Iris pigment epithelial cell (primary cell): ENCODE data around the gene LRFN4.

Experiments
- DNase-seq: peaks from one replicate; pipeline ENCODE4 v3.0.0-alpha.2; 2011; ENCODE audit warnings: low read depth

Gene LRFN4

DNA sequence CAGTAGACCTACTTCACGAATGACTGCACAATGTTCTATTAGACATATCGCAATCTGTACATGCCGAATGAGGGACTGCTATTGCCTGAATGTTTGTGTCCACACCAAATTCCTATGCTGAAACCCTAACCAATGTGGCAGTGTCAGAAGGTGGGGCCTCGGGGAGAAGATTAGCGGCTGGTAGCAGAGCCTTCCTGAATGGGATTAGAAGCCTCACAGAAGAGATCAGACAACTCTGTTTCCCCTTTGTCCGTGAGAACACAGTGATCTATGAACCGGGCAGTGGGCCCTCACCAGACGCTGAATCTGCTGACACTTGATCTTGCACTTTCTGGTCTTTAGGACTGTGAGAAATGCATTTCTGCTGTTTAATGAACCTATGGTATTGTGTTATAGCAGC is 33.1 kb downstream of the LRFN4 start:
- peak; percentile 61 for DNase-seq

DNA sequence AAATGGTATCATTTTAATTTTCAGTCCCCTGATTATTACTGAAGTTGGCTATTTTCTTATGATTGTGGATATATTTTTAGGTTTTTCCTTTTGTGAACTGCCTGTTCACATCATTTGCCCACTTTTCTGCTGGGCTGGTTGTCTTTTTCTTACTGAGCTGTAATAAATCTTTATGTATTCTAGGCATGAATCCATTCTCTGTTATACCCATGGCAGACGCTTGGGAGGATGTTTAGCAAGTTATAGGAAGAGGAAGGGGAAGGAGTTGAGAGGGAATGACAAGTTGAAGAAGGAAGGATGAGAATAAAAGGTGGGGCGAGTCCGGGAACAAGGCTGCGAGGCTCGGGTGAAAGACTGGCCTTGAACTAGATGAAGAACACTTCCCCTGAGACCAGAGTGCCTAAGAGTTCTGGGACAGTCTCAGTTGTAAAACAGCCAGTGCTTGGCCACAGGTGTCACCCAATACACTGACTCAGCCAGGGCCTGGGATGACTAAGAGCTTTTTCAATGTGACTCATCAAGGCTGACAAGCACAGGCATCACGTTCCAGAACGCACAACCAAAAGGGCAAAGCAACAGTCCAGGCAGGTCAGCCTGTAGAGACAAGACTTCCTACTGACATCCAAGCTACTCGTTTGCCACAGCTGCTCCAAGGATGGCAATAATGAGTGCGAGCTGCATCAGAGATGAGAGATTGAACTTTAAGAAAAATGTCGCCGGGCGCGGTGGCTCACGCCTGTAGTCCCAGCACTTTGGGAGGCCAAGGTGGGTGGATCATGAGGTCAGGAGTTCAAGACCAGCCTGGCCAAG is 35.2 kb downstream of the LRFN4 start:
- peak; percentile 97 for DNase-seq

DNA sequence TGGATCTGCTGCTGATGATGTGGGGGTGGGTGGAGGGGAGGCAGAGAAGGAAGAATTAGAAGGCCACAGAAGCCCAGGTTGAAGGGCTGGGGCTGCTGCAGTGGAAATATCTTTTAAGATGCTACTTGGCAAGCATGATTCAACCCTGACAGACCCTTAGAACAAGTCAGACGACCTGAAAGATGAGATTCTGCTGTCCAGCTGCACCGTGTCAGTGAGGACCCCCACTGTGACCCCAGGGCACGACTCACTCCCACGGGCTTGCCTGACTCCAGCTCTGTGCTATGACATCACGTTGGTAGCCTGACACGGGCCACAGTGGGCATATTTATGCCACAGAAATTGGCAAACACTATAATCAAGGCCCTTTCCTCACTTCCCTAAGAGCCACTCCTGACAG is 36.0 kb downstream of the LRFN4 start:
- DNase-seq, result no peak

DNA sequence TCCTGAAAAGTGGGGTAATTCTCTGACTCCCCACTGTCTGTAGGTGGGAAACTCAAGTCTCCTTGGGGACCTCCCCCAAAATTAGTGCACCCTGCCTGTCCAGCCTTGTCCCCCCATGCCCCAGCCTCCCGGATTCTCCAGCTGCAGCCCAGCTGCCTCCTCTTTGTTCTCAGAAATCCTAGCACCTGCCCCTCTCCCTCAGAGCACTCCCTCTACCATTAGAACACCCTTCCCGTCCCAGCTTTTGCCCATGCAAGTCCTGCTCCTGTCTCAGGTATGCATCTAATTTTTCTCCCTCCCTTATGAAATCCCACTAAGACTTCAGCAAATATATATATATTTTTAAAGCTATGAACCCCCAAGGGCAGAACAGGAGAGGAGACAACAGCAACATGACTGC is 37.3 kb downstream of the LRFN4 start:
- no peak for DNase-seq

DNA sequence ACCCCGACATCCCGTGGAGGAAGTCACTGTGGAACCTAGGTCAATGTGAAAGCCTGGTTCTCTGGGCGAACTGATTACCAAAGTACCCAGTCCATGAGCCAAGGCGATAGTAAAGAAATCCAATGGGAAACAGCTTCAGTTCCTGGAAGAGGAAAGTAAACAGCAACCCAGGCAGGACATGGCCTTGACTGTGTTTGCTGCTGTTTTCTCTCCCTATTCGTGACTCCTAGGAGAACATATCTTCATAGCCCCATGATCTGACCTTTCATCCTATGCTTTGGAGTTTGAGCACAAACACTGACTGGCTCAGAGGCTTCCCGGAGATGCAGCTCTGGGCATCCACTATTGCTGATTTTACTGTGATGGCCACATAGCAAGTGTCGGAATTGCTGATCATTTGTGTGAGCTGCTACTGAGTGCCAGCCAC is 45.1 kb downstream of the LRFN4 start:
- DNase-seq, result no peak

DNA sequence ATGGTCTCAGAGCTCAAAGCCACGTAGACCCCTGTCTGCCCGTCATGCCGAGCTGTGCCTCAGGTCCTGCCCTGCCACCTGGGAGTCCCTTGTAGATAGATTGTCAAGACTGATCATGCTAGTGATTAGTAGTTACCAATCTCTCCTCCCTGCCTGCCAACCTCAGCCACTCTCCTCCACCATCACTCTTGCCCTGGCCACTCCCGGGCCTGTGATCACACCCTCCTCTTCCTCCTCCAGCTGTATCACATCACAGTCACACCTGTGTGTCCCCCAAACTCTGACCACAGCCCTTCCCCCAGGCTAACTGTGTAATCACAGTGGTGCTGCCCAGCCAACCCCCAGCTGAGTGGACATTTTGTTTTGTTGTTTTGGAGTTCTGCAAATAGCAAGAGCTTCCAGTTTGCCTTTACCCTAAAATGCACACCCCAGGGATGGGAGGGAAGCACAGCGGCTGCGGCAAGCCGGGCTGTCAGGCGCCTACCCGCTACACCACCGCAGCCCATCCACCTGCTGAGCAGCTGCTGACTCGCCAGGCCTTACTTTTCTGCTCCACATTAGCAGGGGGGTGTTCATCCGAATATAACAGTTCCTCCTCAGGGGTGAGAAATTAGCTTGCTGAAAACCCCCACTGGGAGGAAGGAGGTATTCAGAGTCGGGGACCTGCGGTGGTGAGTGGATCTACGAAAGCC is 45.8 kb downstream of the LRFN4 start:
- DNase-seq, result no peak

DNA sequence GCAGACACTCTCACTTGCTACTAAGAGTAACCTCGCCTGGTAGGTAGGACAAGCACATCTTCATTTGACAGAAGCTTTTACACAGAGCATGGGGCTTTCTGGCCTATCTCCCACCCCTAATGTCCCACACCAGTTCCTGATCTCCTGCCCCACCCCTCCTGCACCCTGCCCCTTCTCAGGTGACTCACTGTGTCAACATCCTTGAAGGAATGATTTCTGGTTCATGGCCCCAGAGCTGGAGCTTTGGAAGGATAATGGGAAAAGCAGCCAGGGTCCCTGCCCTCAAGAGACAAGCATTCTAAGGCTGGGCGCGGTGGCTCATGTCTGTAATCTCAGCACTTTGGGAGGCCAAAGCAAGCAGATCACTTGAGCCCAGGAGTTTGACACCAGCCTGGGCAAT is 47.2 kb downstream of the LRFN4 start:
- DNase-seq, result no peak

DNA sequence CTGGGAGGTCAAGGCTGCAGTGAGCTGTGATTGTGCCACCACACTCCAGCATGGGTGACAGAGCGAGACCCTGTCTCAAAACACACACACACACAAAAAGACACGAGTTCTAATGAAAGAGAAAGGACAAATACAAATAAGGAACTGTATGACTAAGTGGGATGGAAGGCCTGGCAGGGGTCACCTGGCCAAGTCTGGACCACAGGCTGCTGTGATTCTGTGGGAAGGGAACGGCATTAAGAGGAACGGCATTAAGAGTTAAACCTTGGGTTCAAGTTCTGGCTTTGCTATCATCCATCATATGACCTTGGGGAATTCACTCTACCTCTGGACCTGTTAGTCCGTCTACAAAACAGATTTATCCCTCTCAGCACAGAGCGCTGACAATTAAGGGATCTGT is 47.7 kb downstream of the LRFN4 start:
- peak; percentile 55 for DNase-seq

DNA sequence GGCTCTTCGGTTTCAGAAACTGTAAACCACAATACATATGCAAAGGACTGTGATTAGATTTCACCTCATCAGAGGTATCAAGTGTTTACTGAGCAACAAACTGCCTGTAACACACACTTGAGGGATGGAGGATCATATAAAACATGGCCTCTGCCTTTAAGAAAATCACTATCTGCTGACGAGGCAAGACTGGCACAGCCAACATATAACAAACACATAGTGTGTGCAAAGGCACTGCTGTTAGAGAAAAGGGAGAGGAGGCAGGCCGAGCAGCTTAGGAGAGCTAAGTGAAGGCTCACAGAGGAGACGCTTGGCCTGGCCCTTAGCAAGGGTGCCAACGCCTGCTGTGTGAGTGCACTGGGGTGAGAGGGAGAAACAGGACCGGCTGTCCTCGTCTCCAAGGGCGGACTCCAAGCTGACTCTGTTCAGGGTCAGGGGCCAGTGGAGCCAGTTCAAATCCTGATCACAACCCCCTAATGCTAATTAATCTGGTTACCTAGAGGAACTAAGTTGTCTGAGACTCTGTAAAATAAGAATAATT is 48.2 kb downstream of the LRFN4 start:
- DNase-seq, result no peak

DNA sequence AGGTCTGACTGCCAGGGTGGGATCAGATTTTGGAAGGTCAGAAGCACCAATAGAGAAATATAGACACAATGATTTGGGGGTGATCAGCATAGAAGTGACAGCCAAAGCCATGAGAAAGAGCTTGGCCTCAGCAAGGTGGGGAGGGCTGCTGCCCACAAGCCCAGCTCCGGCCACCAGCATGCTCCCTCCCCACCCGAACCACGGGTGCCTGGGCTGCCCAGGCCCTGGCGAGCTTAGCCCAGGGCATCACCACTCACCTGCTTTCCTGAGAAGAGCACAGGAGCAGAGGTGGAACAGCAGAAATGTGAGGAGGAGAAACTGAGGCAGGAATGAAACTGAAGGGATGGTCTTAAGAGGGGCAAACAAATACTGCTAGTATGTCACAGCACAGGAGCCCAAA is 48.8 kb downstream of the LRFN4 start:
- DNase-seq, result no peak

DNA sequence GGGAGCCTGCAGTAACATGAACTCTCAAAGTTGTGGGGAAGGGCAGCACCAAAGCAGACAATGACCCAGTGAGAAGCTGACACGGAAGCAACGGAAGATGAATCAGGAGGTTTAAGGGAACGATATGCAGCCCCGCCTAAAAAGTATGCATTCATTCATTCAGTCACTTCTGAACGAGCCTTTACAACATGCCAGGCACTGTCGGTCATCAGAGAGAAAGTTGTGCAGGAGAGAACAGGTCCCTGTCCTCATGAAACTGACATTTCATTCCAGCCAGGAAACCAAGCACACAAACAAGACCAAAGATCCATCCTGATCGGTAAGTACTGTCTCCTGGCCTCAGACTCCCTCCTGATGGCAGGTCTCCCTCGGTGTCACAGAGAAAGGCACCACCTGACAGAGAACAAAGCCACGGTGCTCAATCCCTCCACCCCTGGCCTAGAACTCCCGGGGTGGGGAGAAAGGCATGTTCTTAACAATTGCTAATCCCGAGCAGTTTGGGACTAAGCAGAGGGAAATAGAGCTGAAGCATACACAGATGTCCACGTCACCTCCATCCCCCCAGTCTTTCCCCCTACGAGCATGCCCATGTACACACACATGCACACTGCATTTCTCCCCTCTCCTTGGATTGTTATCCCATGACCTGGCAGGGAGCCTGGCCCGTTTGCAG is 49.3 kb downstream of the LRFN4 start:
- peak; percentile 58 for DNase-seq

DNA sequence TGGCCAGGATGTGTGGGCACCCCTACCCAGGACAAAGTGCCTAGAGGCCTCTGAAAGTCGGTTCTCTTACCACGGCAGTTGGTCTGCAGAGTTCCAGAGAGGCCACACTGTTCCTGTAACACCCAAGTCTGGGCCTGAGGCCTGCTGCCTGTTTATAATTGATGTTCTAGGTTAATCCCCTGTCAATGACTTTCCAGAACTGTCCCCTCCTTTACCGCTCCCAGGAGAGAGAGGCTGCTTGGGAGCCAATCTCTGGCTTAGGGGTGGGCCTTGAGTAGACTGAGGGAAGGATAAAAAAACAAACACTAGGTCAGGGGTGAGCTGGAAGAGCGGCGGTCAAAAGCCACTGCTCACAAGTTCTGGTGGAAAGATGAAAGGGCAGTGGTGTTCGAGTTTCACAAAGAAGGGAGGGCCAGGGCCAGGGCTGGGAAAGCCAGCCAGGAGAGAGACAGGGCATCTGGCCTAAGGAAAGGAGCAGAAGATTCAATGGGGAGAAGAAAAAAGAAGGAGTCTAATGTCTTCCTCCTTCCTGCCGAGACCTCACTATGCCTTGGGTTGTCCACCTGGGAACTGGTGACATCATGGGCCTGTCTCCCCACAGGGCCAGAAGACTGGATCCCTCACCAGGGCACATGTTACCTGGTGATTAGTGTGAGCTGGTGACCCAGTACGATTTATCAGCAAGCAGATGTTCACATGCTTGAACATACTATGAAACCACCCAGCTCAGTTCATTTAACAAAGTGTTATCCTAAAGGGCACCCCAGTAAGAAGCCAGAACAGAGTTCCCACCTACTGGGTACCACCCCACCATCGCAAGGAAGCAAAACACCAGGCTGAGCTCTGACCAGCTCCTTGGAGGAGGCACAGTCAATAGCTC is 51.1 kb downstream of the LRFN4 start:
- peak; percentile 17 for DNase-seq

DNA sequence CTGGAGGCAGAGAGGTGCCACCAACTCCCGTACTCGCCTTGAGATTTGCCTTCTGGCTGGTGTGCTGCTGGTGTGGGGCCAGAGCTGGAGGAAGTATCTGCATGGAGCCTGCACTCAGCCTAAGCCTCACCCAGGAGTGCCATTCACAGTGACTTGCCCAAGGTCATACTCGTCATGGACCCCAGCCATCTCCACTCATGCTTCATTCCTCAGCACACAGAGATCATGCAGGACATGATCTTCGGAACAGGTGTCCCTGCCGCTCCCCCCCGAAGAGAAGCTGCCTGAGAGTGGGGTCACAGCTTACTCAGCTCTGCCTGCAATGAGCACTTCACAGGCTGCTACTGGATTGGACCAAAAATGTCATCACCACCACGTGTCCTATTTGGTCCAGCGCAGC is 52.3 kb downstream of the LRFN4 start:
- no peak for DNase-seq

DNA sequence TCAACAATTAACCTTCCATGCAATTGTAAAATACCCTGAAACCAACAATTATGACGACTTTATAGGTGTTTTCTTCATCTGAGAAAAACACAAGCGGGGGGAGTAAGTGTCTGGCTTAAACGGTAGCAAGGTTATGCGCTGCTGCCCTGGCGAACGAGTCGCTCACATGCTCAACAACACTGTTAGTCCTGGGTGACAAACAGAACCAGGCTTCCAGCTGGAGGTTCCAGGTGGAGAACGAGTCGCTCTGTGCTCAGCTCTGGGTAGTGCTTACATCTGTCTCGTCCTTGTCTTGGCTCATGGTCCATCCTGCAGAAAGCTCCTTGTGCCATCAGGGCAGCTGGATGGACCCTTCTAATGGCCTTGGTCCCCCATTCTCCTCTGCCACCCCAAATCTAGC is 53.2 kb downstream of the LRFN4 start:
- DNase-seq, result no peak
